GM21723 (cell line): ENCODE data around the gene SNX18.
"Not testable (repeated sequence)": the region's sequence is repeated elsewhere in the genome, so short reads cannot be mapped to it uniquely, and the experiment has no call there.

Source experiments
- ATAC-seq: cut with Tn5 transposase; IDR thresholded peaks from one replicate; pipeline ENCODE4 v1.9.1; 2021; ENCODE audit warnings: mild to moderate bottlenecking, moderate library complexity; ENCODE audit not compliant: unreplicated experiment

The SNX18 gene

GRCh38 chr5:54518818-54519508 is 1.4 kb downstream of the SNX18 start:
- ATAC-seq: no peak

DNA sequence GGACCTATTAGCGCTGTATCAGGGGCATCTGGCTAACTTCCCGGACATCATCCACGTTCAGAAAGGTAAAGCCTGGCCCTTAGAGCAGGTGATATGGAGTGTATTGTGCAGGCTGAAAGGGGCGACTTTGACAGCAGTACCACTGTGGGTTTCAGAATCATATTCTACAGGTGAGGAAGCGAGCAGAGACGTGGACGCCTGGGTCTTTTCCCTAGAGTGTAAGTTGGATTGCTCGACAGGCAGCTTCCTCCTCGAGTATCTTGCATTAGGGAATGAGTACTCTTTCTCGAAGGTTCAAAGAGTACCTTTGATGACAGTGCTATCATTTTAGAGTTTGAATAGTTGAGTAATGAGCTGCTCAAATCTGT is 1.9 kb downstream of the SNX18 start:
- ATAC-seq: no peak

GRCh38 chr5:54520438-54520846 is 2.9 kb downstream of the SNX18 start:
- no peak for ATAC-seq

GRCh38 chr5:54520940-54521339 is 3.4 kb downstream of the SNX18 start:
- ATAC-seq: no peak

DNA sequence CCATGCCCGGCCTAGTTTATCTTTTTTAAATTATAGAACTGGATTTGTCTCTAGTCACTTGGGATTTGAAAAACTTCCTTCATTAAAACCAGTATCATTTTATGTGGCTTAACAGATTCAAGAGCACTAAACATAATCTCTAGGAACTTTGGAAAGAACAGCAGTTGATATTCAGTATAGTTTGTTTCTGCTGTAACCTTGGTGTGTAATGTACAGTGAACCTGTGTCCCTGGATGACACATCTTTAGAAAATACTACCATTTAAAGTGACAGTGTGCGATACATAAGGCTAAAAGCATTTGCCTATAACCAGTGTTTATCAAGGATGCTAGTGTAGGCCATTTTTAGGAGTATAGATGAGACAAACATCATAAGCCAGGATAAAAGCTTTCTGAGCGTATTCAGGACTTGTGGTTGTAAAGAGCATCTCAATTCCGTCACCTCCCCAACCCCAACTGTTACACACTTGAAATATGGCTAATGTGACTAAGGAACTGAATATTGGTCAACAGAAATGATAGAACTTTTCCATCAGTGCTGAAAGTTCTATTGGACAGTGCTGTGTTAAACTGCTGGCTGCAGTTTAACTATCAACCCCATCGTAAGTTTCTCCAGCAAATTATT is 4.4 kb downstream of the SNX18 start:
- no peak for ATAC-seq

GRCh38 chr5:54523534-54523933 is 6.0 kb downstream of the SNX18 start:
- ATAC-seq: no peak

GRCh38 chr5:54524082-54524481 is 6.5 kb downstream of the SNX18 start:
- no peak for ATAC-seq

DNA sequence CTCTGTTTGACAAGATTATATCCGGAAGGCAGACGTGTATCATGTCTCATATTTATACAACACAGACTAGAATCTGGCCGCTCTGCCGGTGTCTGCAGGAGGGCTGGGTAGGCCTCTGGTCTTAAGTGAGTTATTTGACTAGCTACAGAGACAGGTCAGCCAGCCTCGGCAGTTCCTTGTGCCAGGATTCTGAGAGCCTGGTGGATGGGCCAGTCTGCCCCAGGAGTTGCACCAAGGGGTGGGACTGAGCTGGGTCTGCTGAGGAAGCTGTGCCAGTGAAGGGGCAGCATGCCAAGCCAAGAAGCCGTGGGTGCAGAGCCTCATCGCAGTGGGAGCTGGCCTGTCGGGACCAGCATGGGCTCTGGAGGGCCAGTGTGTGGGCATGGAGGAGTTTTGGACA is 7.1 kb downstream of the SNX18 start:
- ATAC-seq: no peak

GRCh38 chr5:54525261-54525660 is 7.7 kb downstream of the SNX18 start:
- ATAC-seq: no peak

DNA sequence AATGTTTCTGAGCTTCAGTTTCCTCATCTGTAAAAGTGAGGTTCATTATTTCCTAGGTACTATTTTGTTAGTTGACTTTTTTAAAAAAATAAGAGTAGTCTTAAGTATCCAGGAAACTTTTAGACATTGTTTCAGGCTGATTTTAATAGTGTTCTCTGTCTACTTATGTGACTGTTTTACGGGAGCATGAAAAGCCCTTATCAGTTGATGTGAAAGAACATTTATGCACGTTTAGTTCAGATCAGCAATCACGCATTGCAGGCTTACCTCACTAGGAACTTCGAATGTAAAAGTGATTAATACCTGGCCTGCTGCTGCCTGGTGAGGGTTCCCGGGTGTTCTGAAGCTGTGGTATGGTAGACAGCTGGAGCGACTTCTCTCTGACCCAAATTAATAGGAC is 8.1 kb downstream of the SNX18 start:
- no peak for ATAC-seq

GRCh38 chr5:54526604-54527288 is 9.2 kb downstream of the SNX18 start:
- no peak for ATAC-seq

DNA sequence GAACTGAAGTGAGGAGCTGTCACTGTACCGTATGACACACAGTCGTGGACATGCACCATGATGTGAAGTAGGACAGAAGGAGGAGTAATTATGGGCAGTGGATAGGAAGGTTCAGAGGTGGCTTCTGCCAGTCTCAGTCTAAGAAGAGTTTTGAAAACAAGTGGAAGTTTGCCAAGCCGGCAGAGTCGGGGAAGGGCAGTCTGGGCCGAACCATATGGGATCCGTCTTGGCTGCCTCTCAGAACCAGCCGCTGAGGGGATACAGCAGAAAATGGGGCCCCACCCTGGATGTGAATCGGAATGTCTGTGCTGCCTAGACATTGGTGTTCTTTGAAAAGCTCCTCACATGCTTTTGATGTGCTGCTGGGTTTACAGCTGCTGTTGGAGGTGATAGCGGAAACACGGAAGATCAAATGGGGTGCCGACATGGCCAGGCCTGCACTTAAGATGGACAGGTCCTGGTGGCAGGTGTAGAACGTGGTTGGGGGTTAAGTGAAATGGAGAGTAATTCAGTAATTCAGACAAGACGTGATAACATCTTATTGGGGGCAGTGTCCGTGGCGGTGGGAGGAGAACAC is 11.2 kb downstream of the SNX18 start:
- ATAC-seq: no peak

- no peak for ATAC-seq
Measured at GRCh38 chr5:54529565-54529964, 12.0 kb downstream of the SNX18 start.

DNA sequence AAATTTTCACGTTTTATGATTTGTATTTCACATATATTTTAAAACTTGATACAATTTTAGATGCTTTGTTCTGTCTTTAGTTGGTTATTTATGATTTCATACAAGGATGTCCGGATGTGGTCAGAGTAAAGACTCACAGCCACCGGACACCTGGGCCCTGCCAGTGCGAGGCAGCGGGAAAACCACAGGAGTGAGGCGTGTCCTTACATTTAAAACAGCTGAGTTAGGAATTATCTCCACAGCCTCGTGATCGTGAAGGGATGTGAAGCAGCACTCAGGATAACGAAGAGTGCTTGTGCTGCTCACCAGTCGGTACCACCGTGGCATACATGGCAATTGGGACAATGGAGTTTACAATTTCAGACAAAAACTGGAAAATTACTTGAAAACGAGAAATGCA is 14.0 kb downstream of the SNX18 start:
- ATAC-seq: no peak

GRCh38 chr5:54533541-54534190 is 16.1 kb downstream of the SNX18 start:
- ATAC-seq: no peak

GRCh38 chr5:54534191-54535004 is 16.8 kb downstream of the SNX18 start:
- ATAC-seq: no peak

DNA sequence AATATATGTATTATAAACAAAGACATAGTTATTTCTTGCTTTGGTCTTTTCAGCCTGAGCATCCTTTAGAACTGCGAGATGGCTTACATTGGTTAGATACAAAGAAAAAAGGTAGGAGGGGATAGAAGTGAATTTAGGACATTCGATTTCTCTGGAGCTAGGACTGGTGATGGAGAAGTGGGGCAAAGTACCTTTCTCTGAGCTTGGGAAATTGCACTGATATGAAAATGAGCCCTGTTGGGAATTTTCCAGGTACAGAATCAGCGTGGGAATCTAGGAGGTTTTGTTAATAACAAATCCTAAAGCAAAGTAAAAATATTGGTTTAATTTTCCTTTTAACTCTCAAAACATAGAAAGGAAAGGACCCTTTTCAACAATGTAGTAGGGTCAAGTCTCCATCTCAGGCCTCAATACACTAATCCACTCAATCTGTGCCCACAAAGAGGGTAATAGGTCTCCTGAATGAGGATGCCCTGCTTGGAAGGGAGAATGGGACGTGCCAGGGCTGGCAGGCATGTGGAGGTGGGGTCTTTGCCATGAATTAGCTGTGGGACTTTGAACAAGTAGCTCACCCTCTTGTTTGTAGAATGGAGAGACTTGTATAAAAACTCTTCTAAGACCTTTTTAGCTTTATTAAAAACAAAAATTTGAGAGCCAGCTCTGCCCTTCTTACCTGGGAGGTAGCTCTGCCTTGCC is 17.7 kb downstream of the SNX18 start:
- no peak for ATAC-seq

DNA sequence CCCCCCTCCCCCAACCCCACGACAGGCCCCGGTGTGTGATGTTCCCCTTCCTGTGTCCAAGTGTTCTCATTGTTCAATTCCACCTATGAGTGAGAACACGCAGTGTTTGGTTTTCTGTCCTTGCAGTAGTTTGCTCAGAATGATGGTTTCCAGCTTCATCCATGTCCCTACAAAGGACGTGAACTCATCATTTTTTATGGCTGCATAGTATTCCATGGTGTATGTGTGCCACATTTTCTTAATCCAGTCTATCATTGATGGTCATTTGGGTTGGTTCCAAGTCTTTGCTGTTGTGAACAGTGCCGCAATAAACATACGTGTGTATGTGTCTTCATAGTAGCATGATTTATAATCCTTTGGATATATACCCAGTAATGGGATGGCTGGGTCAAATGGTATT is 18.8 kb downstream of the SNX18 start:
- ATAC-seq: not testable (repeated sequence)

DNA sequence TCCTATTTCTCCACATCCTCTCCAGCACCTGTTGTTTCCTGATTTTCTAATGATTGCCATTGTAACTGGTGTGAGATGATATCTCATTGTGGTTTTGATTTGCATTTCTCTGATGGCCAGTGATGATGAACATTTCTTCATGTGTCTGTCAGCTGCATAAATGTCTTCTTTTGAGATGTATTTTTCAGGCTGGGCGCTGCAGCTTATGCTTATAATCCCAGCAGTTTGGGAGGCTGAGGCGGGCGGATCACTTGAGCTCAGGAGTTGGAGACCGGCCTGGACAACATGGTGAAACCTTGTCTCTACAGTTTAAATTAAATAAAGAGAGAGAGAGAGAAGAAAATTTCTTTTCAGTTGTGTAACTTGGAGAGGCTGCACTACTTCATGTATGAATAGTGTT is 19.3 kb downstream of the SNX18 start:
- not testable (repeated sequence) for ATAC-seq

GRCh38 chr5:54537725-54538124 is 20.2 kb downstream of the SNX18 start:
- no peak for ATAC-seq
